Nephron (organoid): Measurements from ENCODE around the gene CPNE2.

ENCODE experiments used
- H3K27ac Mint-ChIP-seq, 3 experiments: 2 replicates each; pipeline ENCODE4 v1.8.0; 2020; ENCODE audit warnings: mixed read lengths in 3 of 3, mild to moderate bottlenecking in 2 of 3, moderate library complexity in 1 of 3
- H3K27me3 Mint-ChIP-seq: 2 replicates; pipeline ENCODE4 v1.8.0; 2021; ENCODE audit warnings: low read depth, mild to moderate bottlenecking, moderate library complexity, mixed read lengths
- H3K36me3 Mint-ChIP-seq: 2 replicates; pipeline ENCODE4 v1.8.0; 2020; ENCODE audit warnings: low read depth, mixed read lengths
- H3K4me1 Mint-ChIP-seq: 2 replicates; pipeline ENCODE4 v1.8.0; 2020; ENCODE audit warnings: mixed read lengths
- H3K4me3 Mint-ChIP-seq, 3 experiments: 2 replicates each; pipeline ENCODE4 v1.8.0; 2020; ENCODE audit warnings: mild to moderate bottlenecking in 3 of 3, mixed read lengths in 3 of 3, moderate library complexity in 2 of 3
- H3K9me3 Mint-ChIP-seq: 2 replicates; pipeline ENCODE4 v1.8.0; 2020; ENCODE audit warnings: mixed read lengths
- TF ChIP-seq, protein P1 (sequence below), 3 experiments: fragments of 200-600 bp; sonication (generic); IDR thresholded peaks; one replicate each; pipeline ENCODE4 v1.5.0; 2021; ENCODE audit warnings: antibody characterized with exemption in 3 of 3; ENCODE audit not compliant: unreplicated experiment in 3 of 3

CPNE2 gene

GRCh38 chr16:57153841-57154240 lies 61.5 kb downstream of the CPNE2 start:
- H3K9me3 Mint-ChIP-seq: no peaks in the 10 kb centered on the region
- H3K27ac Mint-ChIP-seq: no peak overlapping the region
- TF ChIP-seq, protein P1, sequence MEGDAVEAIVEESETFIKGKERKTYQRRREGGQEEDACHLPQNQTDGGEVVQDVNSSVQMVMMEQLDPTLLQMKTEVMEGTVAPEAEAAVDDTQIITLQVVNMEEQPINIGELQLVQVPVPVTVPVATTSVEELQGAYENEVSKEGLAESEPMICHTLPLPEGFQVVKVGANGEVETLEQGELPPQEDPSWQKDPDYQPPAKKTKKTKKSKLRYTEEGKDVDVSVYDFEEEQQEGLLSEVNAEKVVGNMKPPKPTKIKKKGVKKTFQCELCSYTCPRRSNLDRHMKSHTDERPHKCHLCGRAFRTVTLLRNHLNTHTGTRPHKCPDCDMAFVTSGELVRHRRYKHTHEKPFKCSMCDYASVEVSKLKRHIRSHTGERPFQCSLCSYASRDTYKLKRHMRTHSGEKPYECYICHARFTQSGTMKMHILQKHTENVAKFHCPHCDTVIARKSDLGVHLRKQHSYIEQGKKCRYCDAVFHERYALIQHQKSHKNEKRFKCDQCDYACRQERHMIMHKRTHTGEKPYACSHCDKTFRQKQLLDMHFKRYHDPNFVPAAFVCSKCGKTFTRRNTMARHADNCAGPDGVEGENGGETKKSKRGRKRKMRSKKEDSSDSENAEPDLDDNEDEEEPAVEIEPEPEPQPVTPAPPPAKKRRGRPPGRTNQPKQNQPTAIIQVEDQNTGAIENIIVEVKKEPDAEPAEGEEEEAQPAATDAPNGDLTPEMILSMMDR (IDR thresholded peaks at IDR 0.05; ENCODE audit: unreplicated experiment in 3 of 3): no peak
- H3K4me3 Mint-ChIP-seq: no peak overlapping the region
- H3K36me3 Mint-ChIP-seq: peaks cover 65% of the 10 kb centered on the region
- no peaks in the 10 kb centered on the region for H3K27me3 Mint-ChIP-seq
- H3K4me1 Mint-ChIP-seq: no peaks in the 10 kb centered on the region

DNA sequence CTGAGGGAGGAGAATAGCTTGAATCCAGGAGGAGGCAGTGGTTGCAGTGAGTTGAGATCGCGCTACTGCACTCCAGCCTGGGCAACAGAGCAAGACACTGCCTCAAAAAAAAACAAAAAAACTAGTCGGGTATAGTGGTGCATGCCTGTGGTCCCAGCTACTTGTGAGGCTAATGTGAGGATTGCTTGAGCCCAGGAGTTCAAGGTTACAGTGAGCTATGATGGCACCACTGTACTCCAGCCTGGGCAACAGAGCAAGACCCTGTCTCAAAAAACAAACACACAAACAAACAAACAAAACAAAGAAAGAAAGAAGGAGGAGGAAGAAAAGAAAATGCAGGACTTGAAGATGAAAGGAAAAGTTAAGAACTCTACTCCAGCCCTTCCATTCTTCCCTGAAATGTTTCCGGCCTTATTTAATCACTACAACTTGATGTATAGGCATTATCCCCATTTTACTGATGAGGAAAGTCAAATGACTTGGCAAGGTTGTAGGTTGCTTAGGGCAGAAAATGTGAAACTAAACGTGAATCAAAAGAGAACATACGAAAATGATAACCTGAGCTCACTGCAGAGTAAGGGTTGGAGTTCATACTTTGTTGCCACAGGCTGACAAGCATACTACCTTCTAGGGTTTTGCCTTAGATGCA lies 63.4 kb downstream of the CPNE2 start:
- no peaks in the 10 kb centered on the region for H3K27me3 Mint-ChIP-seq
- peaks cover 8% of the 10 kb centered on the region for H3K4me1 Mint-ChIP-seq
- H3K9me3 Mint-ChIP-seq: no peaks in the 10 kb centered on the region
- H3K4me3 Mint-ChIP-seq: no peak overlapping the region
- peaks cover 80% of the 10 kb centered on the region for H3K36me3 Mint-ChIP-seq
- no peak overlapping the region for H3K27ac Mint-ChIP-seq
- TF ChIP-seq, protein P1 (IDR thresholded peaks at IDR 0.05; ENCODE audit: unreplicated experiment in 3 of 3): no peak

- peaks cover 84% of the 10 kb centered on the region for H3K36me3 Mint-ChIP-seq
- TF ChIP-seq, protein P1 (IDR thresholded peaks at IDR 0.05; ENCODE audit: unreplicated experiment in 3 of 3): no peak
- H3K4me1 Mint-ChIP-seq: peaks cover 8% of the 10 kb centered on the region
- H3K27ac Mint-ChIP-seq: no peak overlapping the region
- no peaks in the 10 kb centered on the region for H3K9me3 Mint-ChIP-seq
- no peaks in the 10 kb centered on the region for H3K27me3 Mint-ChIP-seq
- H3K4me3 Mint-ChIP-seq: no peak overlapping the region
Observed at GRCh38 chr16:57156351-57156703, 63.9 kb downstream of the CPNE2 start.

DNA sequence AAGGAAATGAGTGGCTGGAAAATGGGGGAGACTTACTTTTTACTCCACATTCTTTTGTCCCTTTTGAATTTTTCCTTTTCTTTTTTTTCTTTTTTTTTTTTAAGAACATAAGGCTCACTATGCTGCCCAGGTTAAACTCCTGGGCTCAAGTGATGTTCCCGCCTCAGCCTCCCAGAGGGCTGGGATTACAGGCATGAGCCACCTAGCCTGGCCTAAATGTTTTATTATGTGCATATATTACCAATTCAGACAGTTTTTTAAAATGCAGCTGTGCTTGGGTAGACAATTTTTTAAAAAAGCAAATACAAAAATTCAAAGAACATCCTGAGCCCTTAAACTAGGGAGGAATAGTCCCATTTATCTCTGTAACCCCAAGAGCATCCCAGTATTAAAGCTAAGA lies 65.2 kb downstream of the CPNE2 start:
- Mint-ChIP-seq H3K4me3 (no peak overlapping the region), H3K36me3 (peaks cover 81% of the 10 kb centered on the region), H3K4me1 (peaks cover 8% of the 10 kb centered on the region)

DNA sequence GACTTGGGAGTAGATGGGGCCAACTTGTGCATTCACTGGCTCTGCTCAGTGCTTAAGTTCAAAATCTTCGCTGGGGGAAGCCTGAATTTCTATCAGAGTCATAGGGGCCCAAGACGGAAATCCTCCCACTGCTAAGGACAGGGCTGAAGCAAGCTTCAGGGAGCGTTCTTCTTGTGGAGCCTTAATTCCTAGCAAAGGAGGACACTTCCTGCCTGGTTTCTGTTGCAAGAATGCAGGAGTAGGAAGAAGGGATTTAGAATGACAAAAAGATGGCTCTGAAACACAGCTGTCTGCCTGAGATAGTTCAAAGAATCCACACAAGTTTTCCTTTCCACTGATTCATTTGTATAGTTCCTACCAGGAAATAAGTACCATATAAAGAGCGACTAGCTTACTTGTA lies 67.1 kb downstream of the CPNE2 start:
- no peak overlapping the region for H3K4me3 Mint-ChIP-seq
- no peaks in the 10 kb centered on the region for H3K27me3 Mint-ChIP-seq
- H3K4me1 Mint-ChIP-seq: peaks cover 8% of the 10 kb centered on the region
- TF ChIP-seq, protein P1 (IDR thresholded peaks at IDR 0.05; ENCODE audit: unreplicated experiment in 3 of 3): no peak
- H3K9me3 Mint-ChIP-seq: no peaks in the 10 kb centered on the region
- peak overlapping the region; percentile 51 to 74 (median 54) for H3K27ac Mint-ChIP-seq
- peaks cover 76% of the 10 kb centered on the region for H3K36me3 Mint-ChIP-seq

More for the DNA sequence above, 65.2 kb downstream of the CPNE2 start:
- no peak overlapping the region for H3K27ac Mint-ChIP-seq
- no peaks in the 10 kb centered on the region for H3K27me3 Mint-ChIP-seq
- no peaks in the 10 kb centered on the region for H3K9me3 Mint-ChIP-seq
- TF ChIP-seq, protein P1 (IDR thresholded peaks at IDR 0.05; ENCODE audit: unreplicated experiment in 3 of 3): no peak

DNA sequence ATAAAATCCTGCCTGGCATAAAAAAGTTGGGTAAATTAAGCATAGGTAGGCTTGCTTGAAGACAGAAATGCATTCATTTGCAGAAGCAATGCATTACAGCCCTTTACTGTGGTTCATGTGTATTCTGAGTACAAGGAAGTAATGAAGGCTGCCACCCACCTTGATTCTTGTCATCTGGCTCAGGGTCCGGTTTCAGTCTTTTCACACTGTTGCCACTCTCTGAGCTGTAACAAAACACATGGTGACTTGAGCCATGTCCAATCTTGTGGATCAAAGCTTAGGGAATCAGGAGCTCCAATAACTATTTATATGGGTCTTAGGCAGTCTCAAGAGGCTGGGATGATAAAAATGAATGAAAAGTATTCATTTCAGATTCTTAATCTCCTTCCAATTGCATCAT lies 71.5 kb downstream of the CPNE2 start:
- peaks cover 69% of the 10 kb centered on the region for H3K36me3 Mint-ChIP-seq
- peaks cover 4% of the 10 kb centered on the region for H3K27me3 Mint-ChIP-seq
- H3K4me1 Mint-ChIP-seq: peaks cover 18% of the 10 kb centered on the region
- no peak overlapping the region for H3K4me3 Mint-ChIP-seq
- H3K9me3 Mint-ChIP-seq: no peaks in the 10 kb centered on the region
- no peak overlapping the region for H3K27ac Mint-ChIP-seq
- TF ChIP-seq, protein P1 (IDR thresholded peaks at IDR 0.05; ENCODE audit: unreplicated experiment in 3 of 3): no peak
